ENCODE results near the gene ANKRD33B.
"Not testable (repeated sequence)": the region's sequence is repeated elsewhere in the genome, so short reads cannot be mapped to it uniquely, and the experiment has no call there.

The ANKRD33B gene

DNA sequence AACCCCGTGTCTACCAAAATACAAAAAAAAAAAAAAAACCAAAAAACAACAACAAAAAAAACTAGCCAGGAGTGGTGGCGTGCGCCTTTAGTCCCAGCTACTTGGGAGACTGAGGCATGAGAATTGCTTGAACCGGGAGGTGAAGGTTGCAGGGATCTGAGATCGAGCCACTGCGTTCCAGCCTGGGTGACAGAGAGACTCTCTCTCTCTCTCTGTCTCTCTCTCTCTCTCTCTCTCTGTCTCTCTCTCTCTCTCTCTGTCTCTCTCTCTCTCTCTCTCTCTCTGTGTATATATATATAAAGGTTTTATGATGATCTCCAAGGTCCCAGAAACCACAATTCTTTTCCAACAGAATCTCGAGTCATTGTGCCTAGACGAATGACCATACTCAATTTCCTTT is 18.8 kb upstream of the ANKRD33B start:
- POLR2A ChIA-PET: no interaction called here
- CTCF ChIA-PET: interaction anchor here (0.9 to 2.3 kb wide), 4 partner anchors 8 to 99 kb away, joined by 3 to 13 read pairs (median 4); no protein-coding TSS in a partner anchor
- TF ChIP-seq, protein P1, sequence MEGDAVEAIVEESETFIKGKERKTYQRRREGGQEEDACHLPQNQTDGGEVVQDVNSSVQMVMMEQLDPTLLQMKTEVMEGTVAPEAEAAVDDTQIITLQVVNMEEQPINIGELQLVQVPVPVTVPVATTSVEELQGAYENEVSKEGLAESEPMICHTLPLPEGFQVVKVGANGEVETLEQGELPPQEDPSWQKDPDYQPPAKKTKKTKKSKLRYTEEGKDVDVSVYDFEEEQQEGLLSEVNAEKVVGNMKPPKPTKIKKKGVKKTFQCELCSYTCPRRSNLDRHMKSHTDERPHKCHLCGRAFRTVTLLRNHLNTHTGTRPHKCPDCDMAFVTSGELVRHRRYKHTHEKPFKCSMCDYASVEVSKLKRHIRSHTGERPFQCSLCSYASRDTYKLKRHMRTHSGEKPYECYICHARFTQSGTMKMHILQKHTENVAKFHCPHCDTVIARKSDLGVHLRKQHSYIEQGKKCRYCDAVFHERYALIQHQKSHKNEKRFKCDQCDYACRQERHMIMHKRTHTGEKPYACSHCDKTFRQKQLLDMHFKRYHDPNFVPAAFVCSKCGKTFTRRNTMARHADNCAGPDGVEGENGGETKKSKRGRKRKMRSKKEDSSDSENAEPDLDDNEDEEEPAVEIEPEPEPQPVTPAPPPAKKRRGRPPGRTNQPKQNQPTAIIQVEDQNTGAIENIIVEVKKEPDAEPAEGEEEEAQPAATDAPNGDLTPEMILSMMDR (IDR thresholded peaks at IDR 0.05; ENCODE audit: control extremely low read depth, extremely low read depth, low read depth, missing control alignments): no peak

DNA sequence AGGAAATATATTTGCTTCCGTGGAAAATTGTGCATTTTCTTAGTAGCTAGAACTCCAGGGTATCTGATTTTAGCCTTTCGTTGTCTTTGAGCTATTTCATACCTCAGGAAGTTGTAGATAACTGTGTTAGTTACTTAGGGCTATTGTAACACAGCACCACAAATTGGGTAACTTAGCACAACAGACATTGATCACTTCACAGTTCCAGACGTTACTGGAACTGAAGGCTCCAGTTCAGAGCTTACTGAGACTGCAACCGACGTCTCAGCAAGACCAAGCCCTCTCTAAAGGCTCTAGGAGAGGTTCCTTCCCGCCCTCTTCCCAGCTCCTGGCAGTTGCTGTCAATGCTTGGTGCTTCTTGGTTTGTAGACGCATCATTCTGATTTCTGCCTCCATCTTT is 17.7 kb upstream of the ANKRD33B start:
- ChIA-PET POLR2A (no interaction called here), CTCF (interaction anchor here (0.8 to 2.3 kb wide), 3 partner anchors 9 to 81 kb away, joined by 3 to 13 read pairs (median 4); no protein-coding TSS in a partner anchor)
- no peak for DNase-seq (ENCODE audit: extremely low spot score)
- TF ChIP-seq, protein P1 (IDR thresholded peaks at IDR 0.05; ENCODE audit: control extremely low read depth, extremely low read depth, low read depth, missing control alignments): no peak

More for the DNA sequence above, 18.8 kb upstream of the ANKRD33B start:
- no peak for DNase-seq (ENCODE audit: extremely low spot score)

DNA sequence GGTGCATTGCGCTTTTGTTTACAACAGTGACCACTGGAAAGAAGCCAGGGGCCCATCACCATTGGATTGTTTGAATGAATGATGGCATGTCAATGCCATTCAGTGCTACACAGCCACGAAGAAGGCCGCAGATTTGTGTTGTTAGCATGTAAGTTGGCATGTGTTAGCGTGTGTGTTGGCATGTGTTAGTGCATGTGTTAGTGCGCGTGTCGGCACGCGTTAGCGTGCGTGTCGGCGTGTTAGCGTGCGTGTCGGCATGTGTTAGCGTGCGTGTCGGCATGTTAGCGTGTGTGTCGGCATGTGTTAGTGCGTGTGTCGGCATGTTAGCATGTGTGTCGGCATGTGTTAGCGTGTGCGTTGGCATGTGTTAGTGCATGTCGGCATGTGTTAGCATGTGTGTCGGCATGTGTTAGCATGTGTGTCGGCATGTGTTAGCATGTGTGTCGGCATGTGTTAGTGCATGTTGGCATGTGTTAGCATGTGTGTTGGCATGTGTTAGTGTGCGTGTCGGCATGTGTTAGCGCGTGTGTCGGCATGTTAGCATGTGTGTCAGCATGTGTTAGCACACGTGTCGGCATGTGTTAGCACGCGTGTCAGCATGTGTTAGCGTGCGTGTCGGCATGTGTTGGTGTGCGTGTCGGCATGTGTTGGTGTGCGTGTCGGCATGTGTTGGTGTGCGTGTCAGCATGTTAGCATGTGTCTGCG is 15.3 kb upstream of the ANKRD33B start:
- no peak for DNase-seq (ENCODE audit: extremely low spot score)
- POLR2A ChIA-PET: no interaction called here
- TF ChIP-seq, protein P1 (IDR thresholded peaks at IDR 0.05; ENCODE audit: control extremely low read depth, extremely low read depth, low read depth, missing control alignments): no peak
- CTCF ChIA-PET: interaction anchor here (1.0 to 1.2 kb wide), 2 partner anchors 12 to 93 kb away, joined by 3 read pairs; no protein-coding TSS in a partner anchor

DNA sequence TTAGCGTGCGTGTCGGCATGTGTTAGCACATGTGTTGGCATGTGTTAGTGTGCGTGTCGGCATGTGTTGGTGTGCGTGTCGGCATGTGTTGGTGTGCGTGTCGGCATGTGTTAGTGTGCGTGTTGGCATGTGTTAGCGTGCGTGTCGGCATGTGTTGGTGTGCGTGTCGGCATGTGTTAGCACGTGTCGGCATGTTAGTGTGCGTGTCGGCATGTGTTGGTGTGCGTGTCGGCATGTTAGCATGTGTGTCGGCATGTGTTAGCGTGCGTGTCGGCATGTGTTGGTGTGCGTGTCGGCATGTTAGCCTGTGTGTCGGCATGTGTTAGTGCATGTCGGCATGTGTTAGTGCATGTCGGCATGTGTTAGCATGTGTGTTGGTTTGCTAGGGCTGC is 14.8 kb upstream of the ANKRD33B start:
- DNase-seq (ENCODE audit: extremely low spot score); CTCF ChIA-PET; POLR2A ChIA-PET: not testable (repeated sequence)

DNA sequence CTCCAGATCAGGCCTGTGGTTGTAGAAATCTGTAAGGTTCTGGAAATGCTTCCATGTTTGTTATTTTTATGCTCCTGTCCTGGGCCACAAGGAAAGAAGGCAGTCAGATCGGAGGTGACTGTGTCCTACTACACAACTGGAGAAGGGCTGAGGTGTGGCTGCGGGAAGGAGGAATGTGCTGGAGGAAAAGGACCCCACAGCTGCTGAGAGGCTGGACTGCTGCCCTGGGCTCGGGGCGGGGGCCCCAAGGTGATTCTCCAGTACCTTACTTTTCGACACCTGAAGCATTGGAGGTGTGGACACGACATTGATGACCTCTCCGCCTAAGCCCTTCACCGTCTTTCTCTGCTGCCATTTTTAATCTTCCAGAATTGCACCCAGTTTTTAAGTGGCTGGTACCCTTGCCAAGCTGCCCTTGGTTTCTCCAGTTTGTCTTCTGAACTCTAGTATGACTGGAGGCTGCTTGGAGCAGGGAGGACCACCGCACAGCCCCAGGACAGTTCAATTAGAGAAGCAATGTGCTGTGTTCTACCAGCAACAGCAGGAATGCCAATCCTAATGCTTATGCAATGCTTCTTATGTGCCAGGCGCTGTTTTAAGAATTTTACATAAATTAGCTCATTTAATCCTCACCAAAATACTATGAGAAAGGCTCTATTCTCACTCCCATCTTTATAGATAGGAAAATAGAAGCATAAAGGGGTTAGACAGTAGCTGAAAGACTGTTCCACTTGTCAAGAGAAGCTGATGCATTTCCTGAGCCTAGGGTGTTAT is 13.5 kb upstream of the ANKRD33B start:
- ChIA-PET POLR2A (no interaction called here), CTCF (interaction anchor here (1.0 to 1.5 kb wide), 2 partner anchors 9 to 77 kb away, joined by 3 to 4 read pairs; no protein-coding TSS in a partner anchor)
- DNase-seq (ENCODE audit: extremely low spot score): no peak
- TF ChIP-seq, protein P1 (IDR thresholded peaks at IDR 0.05; ENCODE audit: control extremely low read depth, extremely low read depth, low read depth, missing control alignments): no peak

DNA sequence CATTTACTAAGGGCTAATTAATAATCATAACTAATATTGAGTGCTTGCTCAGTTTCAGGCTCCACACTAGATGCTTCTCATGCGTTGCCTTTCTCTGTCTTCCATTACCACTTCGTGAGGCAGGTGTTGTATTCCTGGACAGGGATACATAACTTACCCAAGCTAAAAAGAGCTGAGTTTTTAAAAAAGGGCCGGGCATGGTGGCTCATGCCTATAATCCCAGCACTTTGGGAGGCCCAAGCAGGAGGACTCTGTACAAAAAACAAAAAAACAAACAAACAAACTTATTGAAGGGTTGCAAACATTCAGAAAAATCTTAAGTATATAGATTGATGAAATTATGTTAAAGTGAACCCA is 12.1 kb upstream of the ANKRD33B start:
- TF ChIP-seq, protein P1 (IDR thresholded peaks at IDR 0.05; ENCODE audit: control extremely low read depth, extremely low read depth, low read depth, missing control alignments): no peak
- POLR2A ChIA-PET: no interaction called here
- CTCF ChIA-PET: interaction anchor here (0.7 to 2.1 kb wide), 5 partner anchors 8 to 23 kb away, joined by 3 to 8 read pairs (median 4); no protein-coding TSS in a partner anchor
- no peak for DNase-seq (ENCODE audit: extremely low spot score)
